ENCODE data around the gene NECAB3. TPM values are rescaled to one million over a fixed set of nuclear protein-coding genes. Genes with fewer than 3 reads are reported as not detected.
"Not testable (repeated sequence)": the region's sequence is repeated elsewhere in the genome, so short reads cannot be mapped to it uniquely, and the experiment has no call there.

NECAB3 gene
- total RNA-seq, 4 donors from 2014 or later: 17.1 to 30.8 (median 23.3) TPM

GRCh38 chr20:33650753-33651561 is 23.3 kb downstream of the NECAB3 start:
- DNase-seq (ENCODE audit: low spot score in 2 of 2): peak in 1 of 2 donors; percentile 87
- intact Hi-C loops (cut with DNase I; ENCODE audit: low total_unique reads): no loop called here
- WGBS, 2 donors: 56 to 57% methylated on average over 10 of the region's 10 CpGs
- TF ChIP-seq, protein P1, sequence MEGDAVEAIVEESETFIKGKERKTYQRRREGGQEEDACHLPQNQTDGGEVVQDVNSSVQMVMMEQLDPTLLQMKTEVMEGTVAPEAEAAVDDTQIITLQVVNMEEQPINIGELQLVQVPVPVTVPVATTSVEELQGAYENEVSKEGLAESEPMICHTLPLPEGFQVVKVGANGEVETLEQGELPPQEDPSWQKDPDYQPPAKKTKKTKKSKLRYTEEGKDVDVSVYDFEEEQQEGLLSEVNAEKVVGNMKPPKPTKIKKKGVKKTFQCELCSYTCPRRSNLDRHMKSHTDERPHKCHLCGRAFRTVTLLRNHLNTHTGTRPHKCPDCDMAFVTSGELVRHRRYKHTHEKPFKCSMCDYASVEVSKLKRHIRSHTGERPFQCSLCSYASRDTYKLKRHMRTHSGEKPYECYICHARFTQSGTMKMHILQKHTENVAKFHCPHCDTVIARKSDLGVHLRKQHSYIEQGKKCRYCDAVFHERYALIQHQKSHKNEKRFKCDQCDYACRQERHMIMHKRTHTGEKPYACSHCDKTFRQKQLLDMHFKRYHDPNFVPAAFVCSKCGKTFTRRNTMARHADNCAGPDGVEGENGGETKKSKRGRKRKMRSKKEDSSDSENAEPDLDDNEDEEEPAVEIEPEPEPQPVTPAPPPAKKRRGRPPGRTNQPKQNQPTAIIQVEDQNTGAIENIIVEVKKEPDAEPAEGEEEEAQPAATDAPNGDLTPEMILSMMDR (IDR thresholded peaks at IDR 0.05): no peak
- no peak for TF ChIP-seq POLR2A (IDR thresholded peaks at IDR 0.05)
- H3K4me3 ChIP-seq (ENCODE audit: low read depth, poor library complexity, severe bottlenecking): no peak overlapping the region

DNA sequence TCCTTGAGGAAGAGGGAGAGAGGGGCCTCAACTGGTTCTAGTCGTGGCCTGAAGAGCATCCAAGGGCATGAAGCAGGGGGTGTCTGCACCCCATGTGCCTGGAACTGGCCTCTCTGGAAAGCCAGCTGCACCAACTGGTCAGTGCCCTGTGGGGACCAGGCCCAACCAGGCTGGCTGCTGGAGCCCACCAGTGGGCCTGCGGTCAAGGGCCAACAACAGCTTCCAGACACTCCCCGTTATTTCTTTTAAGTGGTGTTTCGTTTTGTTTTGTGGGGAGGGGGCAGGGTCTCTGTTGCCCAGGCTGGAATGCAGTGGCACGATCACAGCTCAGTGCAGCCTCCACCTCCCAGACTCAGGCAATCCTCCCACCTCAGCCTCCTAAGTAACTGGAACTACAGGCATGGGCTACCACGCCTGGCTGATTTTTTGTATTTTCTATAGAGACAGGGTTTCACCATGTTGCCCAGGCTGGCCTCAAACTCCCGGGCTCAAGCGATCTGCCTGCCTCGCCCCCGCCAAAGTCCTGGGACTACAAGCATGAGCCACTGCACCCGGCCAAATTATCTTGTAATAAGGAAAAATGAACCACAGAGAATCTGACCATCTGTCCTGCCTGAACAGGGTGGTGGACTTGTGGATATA is 24.0 kb downstream of the NECAB3 start:
- H3K4me3 ChIP-seq (ENCODE audit: low read depth, poor library complexity, severe bottlenecking): no peak overlapping the region
- DNase-seq (ENCODE audit: low spot score in 2 of 2): no peak
- no peak for TF ChIP-seq POLR2A (IDR thresholded peaks at IDR 0.05)
- TF ChIP-seq, protein P1 (IDR thresholded peaks at IDR 0.05): no peak
- 71 to 74% methylated on average over 11 of the region's 11 CpGs for WGBS, 2 donors
- intact Hi-C loops (cut with DNase I; ENCODE audit: low total_unique reads): no loop called here

DNA sequence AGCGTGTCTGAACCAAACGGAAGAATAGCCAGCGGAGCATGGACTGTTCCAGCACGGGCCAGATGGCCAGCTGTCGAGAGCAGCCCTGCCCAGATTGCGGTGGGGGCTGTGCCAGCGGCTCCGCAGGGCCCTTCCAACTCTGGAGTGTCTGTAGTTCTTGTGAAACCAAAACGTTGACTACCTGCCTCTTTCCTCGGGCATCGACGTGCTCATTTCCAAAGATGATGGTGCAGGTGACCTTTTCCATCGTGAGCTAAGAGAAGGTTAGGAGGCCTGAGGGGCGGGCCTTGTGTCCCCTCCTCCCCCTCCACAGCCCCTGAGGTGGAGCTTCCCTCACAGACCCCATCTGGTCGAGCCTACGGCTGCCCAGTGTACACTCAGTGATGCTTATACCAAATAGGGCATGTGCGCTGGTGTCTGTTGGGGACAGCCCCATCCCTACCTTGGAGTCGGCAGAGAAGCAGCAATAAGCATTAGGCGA is 25.0 kb downstream of the NECAB3 start:
- H3K4me3 ChIP-seq (ENCODE audit: low read depth, poor library complexity, severe bottlenecking): no peak overlapping the region
- intact Hi-C loops (cut with DNase I; ENCODE audit: low total_unique reads): no loop called here
- TF ChIP-seq, protein P1 (IDR thresholded peaks at IDR 0.05): no peak
- TF ChIP-seq POLR2A (IDR thresholded peaks at IDR 0.05): no peak
- peak in 1 of 2 donors; percentile 88 for DNase-seq (ENCODE audit: low spot score in 2 of 2)
- 64 to 67% methylated on average over 18 to 19 of the region's 19 CpGs for WGBS, 2 donors

GRCh38 chr20:33648396-33649004 is 25.7 kb downstream of the NECAB3 start:
- no peak overlapping the region for H3K4me3 ChIP-seq (ENCODE audit: low read depth, poor library complexity, severe bottlenecking)

GRCh38 chr20:33647603-33648395 is 26.4 kb downstream of the NECAB3 start:
- intact Hi-C loops (cut with DNase I; ENCODE audit: low total_unique reads): no loop called here
- H3K4me3 ChIP-seq (ENCODE audit: low read depth, poor library complexity, severe bottlenecking): no peak overlapping the region
- no peak for TF ChIP-seq POLR2A (IDR thresholded peaks at IDR 0.05)
- TF ChIP-seq, protein P1 (IDR thresholded peaks at IDR 0.05): no peak
- DNase-seq (ENCODE audit: low spot score in 2 of 2): peak in 1 of 2 donors; percentile 85
- 42 to 44% methylated on average over 11 of the region's 11 CpGs for WGBS, 2 donors

More at GRCh38 chr20:33648396-33649004, 25.7 kb downstream of the NECAB3 start:
- 54 to 57% methylated on average over 14 of the region's 14 CpGs for WGBS, 2 donors
- intact Hi-C loops (cut with DNase I; ENCODE audit: low total_unique reads): no loop called here
- no peak for DNase-seq (ENCODE audit: low spot score in 2 of 2)
- TF ChIP-seq, protein P1 (IDR thresholded peaks at IDR 0.05): no peak
- TF ChIP-seq POLR2A (IDR thresholded peaks at IDR 0.05): no peak

DNA sequence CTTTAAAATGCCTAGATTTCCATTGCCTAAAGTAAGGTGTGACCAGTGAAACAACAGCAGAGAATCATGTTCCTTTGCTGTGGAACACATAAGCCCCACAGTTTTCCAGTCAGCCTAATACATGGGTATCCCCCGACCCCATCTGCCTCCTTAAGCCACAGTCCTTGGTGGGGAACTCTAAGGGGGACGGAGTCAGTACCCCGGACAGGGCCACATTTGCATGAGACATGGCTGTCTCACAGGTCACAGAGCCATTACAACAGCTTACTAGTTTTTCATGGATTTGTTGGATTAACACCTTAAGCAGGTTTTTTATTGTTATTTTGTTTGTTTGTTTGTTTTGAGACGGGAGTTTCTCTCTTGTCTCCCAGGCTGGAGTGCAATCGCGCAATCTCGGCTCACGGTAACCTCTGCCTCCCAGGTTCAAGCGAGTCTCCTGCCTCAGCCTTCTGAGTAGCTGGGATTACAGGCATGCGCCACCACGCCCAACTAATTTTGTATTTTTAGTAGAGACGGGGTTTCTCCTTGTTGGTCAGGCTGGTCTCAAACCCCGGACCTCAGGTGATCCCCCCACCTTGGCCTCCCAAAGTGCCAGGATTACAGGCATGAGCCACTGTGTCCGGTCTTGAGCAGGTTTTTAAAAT is 27.1 kb downstream of the NECAB3 start:
- 61 to 65% methylated on average over 14 of the region's 14 CpGs for WGBS, 2 donors
- intact Hi-C loops (cut with DNase I; ENCODE audit: low total_unique reads); H3K4me3 ChIP-seq (ENCODE audit: low read depth, poor library complexity, severe bottlenecking): not testable (repeated sequence)
- peak in 1 of 2 donors; percentile 81 for DNase-seq (ENCODE audit: low spot score in 2 of 2)
